GM12892 (cell line): ENCODE measurements around the gene ASH1L.

Experiments
- POLR2A ChIP-seq: IDR thresholded peaks from 2 replicates; pipeline ENCODE4 v1.6.1; 2011; ENCODE audit warnings: low read depth, low read length, control low read depth
- POLR2AphosphoS5 ChIP-seq: IDR thresholded peaks from 2 replicates; pipeline ENCODE4 v1.6.1; 2011; ENCODE audit warnings: low read depth, low read length, control low read depth
- TAF1 ChIP-seq: IDR thresholded peaks from 2 replicates; pipeline ENCODE4 v1.6.1; 2011; ENCODE audit warnings: low read depth, mild to moderate bottlenecking, control low read depth, low read length, borderline replicate concordance

GRCh38 chr1:155420788-155421187, 141.8 kb downstream of the ASH1L start:
- no peak for TF ChIP-seq POLR2AphosphoS5
- no peak for TF ChIP-seq POLR2A
- no peak for TF ChIP-seq TAF1
